WI38 (cell line): ENCODE measurements around the gene BCLAF1.
A peak's percentile ranks its signal among the peaks of the same experiment; 100 is the strongest.
"Not testable (repeated sequence)": the region's sequence is repeated elsewhere in the genome, so short reads cannot be mapped to it uniquely, and the experiment has no call there.

Source experiments
- H3K4me3 ChIP-seq: 2 replicates; pipeline ENCODE4 v1.5.1; 2011; ENCODE audit warnings: low read depth, mild to moderate bottlenecking, control low read depth, low read length
- CTCF ChIP-seq: IDR thresholded peaks from 2 replicates; pipeline ENCODE4 v1.5.1; 2012; ENCODE audit warnings: low read depth, mild to moderate bottlenecking, control low read depth, low read length

The BCLAF1 gene

GRCh38 chr6:136309171-136309570 lies 19.5 kb upstream of the BCLAF1 start:
- no peak for TF ChIP-seq CTCF

DNA sequence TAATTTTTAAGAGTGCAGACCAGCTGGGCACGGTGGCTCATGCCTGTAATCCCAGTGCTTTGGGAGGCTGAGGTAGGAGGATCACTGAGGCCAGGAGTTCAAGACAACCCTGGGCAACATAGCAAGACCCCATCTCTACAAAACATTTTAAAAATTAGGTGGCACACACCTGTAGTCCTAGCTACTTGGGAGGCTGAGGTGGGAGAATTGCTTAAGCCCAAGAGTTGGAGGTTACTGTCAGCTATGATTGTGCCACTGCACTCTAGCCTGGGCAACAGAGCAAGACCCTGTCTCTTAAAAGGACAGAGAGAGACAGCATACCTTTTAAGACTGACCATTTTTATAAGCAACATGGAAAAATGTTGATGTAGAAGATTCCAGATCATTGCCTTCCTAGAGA lies 18.8 kb upstream of the BCLAF1 start:
- not testable (repeated sequence) for H3K4me3 ChIP-seq

More at GRCh38 chr6:136309171-136309570, 19.5 kb upstream of the BCLAF1 start:
- H3K4me3 ChIP-seq, result no peak overlapping the region

GRCh38 chr6:136307351-136307750 lies 17.7 kb upstream of the BCLAF1 start:
- TF ChIP-seq CTCF, result no peak
- no peak overlapping the region for H3K4me3 ChIP-seq

- H3K4me3 ChIP-seq, result no peak overlapping the region
- TF ChIP-seq CTCF, result no peak
Observed at GRCh38 chr6:136306466-136306865, 16.8 kb upstream of the BCLAF1 start.

DNA sequence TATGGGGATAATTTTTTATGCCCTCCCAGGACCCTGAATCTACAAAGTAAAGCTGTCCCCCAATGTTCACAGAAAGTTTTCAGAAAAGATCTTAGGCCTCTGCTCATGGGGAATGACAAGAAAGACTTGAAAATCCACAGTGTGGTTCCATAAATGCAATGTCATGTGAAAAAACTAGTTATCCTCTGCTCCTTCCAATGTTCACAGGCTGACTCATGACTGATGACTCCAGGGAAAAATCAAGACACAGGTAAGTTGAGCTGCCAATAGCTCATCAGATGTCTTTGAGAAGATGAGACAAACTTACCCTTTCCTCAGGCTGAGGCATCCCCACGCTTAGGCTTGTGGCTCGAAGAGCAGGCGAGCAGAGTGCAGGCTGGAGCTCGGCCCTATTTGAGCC lies 14.8 kb upstream of the BCLAF1 start:
- no peak for TF ChIP-seq CTCF
- no peak overlapping the region for H3K4me3 ChIP-seq

GRCh38 chr6:136303516-136303915 lies 13.9 kb upstream of the BCLAF1 start:
- TF ChIP-seq CTCF, result no peak
- no peak overlapping the region for H3K4me3 ChIP-seq

DNA sequence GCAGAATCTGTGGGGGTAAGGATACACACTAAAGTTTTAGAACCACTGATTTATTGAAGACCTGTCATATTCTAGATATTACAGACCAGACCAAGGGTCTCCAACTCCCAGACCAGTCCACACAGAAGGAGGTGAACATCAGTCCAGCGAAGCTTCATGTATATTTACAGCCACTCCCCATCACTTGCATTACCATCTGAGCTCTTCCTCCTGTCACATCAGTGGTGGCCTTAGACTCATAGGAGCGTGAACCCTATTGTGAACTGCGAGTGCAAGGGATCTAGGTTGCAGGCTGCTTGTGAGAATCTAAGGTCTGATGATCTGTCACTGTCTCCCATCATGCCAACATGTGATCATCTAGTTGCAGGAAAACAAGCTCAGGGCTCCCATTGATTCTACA lies 5.0 kb upstream of the BCLAF1 start:
- no peak for TF ChIP-seq CTCF
- no peak overlapping the region for H3K4me3 ChIP-seq

- TF ChIP-seq CTCF, result no peak
- H3K4me3 ChIP-seq, result peak overlapping the region; percentile 98
Observed at GRCh38 chr6:136290410-136291010, 864 bp upstream of the BCLAF1 start.
